Posterior cingulate gyrus (tissue), 11 donors: ENCODE data around the gene ZBTB7A.

Experiments
- DNase-seq, 10 donors: peaks; one replicate each; pipeline versions ENCODE4 v3.0.0 to v3.0.0-alpha.2; 2020 to 2021; ENCODE audit warnings: mixed read lengths in 3 of 10
- intact Hi-C: fragments of 100-400 bp; cut with DNase I; formaldehyde crosslinking; loops from one replicate; pipeline ENCODE4 v1.15.1; 2023

The ZBTB7A gene

GRCh38 chr19:4042064-4042730 lies 24.5 kb downstream of the ZBTB7A start:
- DNase-seq, result no peak

GRCh38 chr19:4038661-4039423 lies 27.9 kb downstream of the ZBTB7A start:
- intact Hi-C loops, result no loop called here
- DNase-seq, result no peak

More at GRCh38 chr19:4042064-4042730, 24.5 kb downstream of the ZBTB7A start:
- intact Hi-C loops, result no loop called here

- intact Hi-C loops, result no loop called here
- no peak for DNase-seq
Measured at GRCh38 chr19:4038057-4038456, 28.6 kb downstream of the ZBTB7A start.

GRCh38 chr19:4037301-4037949 lies 29.3 kb downstream of the ZBTB7A start:
- intact Hi-C loops, result no loop called here
- DNase-seq, result no peak

- intact Hi-C loops, result no loop called here
- DNase-seq, result no peak
Measured at GRCh38 chr19:4036576-4037300, 30.0 kb downstream of the ZBTB7A start.

GRCh38 chr19:4035582-4035981 lies 31.1 kb downstream of the ZBTB7A start:
- intact Hi-C loops, result no loop called here
- no peak for DNase-seq

- intact Hi-C loops, result no loop called here
- no peak for DNase-seq
Measured at GRCh38 chr19:4035018-4035566, 31.6 kb downstream of the ZBTB7A start.

GRCh38 chr19:4034048-4035017 lies 32.4 kb downstream of the ZBTB7A start:
- intact Hi-C loops, result no loop called here
- DNase-seq, result peak; percentile 79 to 99 (median 88)

- no peak for DNase-seq
- intact Hi-C loops, result no loop called here
Measured at GRCh38 chr19:4033028-4033956, 33.4 kb downstream of the ZBTB7A start.

- intact Hi-C loops, result no loop called here
- no peak for DNase-seq
Measured at GRCh38 chr19:4032436-4032835, 34.3 kb downstream of the ZBTB7A start.

- intact Hi-C loops, result no loop called here
- DNase-seq, result no peak
Measured at GRCh38 chr19:4031420-4031819, 35.3 kb downstream of the ZBTB7A start.

- no peak for DNase-seq
- intact Hi-C loops, result no loop called here
Measured at GRCh38 chr19:4030981-4031380, 35.7 kb downstream of the ZBTB7A start.

GRCh38 chr19:4030552-4030951 lies 36.1 kb downstream of the ZBTB7A start:
- intact Hi-C loops, result no loop called here
- DNase-seq, result no peak

GRCh38 chr19:4029247-4029614 lies 37.5 kb downstream of the ZBTB7A start:
- intact Hi-C loops, result no loop called here
- peak in 1 of 10 donors; percentile 66 for DNase-seq

- intact Hi-C loops, result no loop called here
- DNase-seq, result peak in 2 of 10 donors; percentile 58 to 77
Measured at GRCh38 chr19:4028334-4029246, 38.1 kb downstream of the ZBTB7A start.

GRCh38 chr19:4027146-4027545 lies 39.6 kb downstream of the ZBTB7A start:
- no peak for DNase-seq
- intact Hi-C loops, result no loop called here

- intact Hi-C loops, result no loop called here
- no peak for DNase-seq
Measured at GRCh38 chr19:4025317-4025716, 41.4 kb downstream of the ZBTB7A start.
